Measurements from ENCODE around the gene SLIT1. TPM values are rescaled to one million over a fixed set of nuclear protein-coding genes. Genes with fewer than 3 reads are reported as not detected.

Gene SLIT1
- total RNA-seq, 1 donor from 2014 or later: 0.23 TPM

DNA sequence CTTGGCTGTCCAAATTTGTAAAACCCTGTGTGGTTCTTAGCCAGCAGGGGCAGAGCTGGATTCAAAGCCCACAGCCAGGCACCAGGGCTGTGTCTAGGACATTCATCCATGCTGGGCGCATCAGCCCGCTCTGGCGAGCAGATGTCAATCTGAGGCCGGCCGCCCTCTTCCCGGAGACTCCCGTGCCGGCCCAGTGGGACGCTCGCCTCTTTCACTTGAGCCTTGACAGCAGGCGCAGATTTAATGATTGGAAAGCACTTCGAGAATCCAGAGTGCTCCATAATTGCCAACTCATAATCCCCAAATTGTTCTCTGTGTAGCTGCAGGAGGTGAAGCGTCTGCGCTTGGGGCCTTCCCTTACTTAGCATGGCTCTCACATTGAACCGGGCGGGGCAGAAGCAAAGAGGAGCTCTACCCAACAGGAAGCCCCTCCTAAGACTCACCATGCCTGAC, 36.7 kb downstream of the SLIT1 start:
- Mint-ChIP-seq H3K4me3 (ENCODE audit: unreplicated experiment) (no peak overlapping the region), H3K9me3 (ENCODE audit: unreplicated experiment) (peaks cover 2% of the 10 kb centered on the region), H3K4me1 (ENCODE audit: low read depth, unreplicated experiment) (no peaks in the 10 kb centered on the region), H3K27ac (ENCODE audit: unreplicated experiment) (no peak overlapping the region), H3K27me3 (ENCODE audit: low read depth, unreplicated experiment) (peaks cover 43% of the 10 kb centered on the region), H3K36me3 (ENCODE audit: low read depth, unreplicated experiment) (no peaks in the 10 kb centered on the region)
- Histone ChIP-seq H3K36me3 (ENCODE audit: insufficient read depth, low read length) (no peaks in the 10 kb centered on the region), H3K27me3 (ENCODE audit: insufficient read depth, low read length) (peaks cover 15% of the 10 kb centered on the region), H3K9ac (ENCODE audit: low read length) (no peak overlapping the region), H3K4me1 (ENCODE audit: insufficient read depth, low read length) (no peaks in the 10 kb centered on the region), H2AFZ (ENCODE audit: low read depth, low read length) (no peak overlapping the region), H3K9me3 (ENCODE audit: insufficient read depth, low read depth, low read length) (no peaks in the 10 kb centered on the region), H4K20me1 (ENCODE audit: insufficient read depth, low read length) (no peaks in the 10 kb centered on the region), H3K4me2 (ENCODE audit: low read length) (no peak overlapping the region), H3K4me3 (ENCODE audit: insufficient read depth, low read depth, low read length) (no peak overlapping the region), H3K27ac (ENCODE audit: low read depth, low read length) (no peak overlapping the region), H3K79me2 (ENCODE audit: insufficient read depth, low read length) (no peaks in the 10 kb centered on the region)
- DNase-seq (ENCODE audit: low read depth) (no peak), FAIRE-seq (no peak)
- TF ChIP-seq, protein P1, sequence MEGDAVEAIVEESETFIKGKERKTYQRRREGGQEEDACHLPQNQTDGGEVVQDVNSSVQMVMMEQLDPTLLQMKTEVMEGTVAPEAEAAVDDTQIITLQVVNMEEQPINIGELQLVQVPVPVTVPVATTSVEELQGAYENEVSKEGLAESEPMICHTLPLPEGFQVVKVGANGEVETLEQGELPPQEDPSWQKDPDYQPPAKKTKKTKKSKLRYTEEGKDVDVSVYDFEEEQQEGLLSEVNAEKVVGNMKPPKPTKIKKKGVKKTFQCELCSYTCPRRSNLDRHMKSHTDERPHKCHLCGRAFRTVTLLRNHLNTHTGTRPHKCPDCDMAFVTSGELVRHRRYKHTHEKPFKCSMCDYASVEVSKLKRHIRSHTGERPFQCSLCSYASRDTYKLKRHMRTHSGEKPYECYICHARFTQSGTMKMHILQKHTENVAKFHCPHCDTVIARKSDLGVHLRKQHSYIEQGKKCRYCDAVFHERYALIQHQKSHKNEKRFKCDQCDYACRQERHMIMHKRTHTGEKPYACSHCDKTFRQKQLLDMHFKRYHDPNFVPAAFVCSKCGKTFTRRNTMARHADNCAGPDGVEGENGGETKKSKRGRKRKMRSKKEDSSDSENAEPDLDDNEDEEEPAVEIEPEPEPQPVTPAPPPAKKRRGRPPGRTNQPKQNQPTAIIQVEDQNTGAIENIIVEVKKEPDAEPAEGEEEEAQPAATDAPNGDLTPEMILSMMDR (IDR thresholded peaks at IDR 0.05; ENCODE audit: insufficient read depth, low read depth, low read length): no peak
- TF ChIP-seq EZH2 (IDR thresholded peaks at IDR 0.05; ENCODE audit: insufficient read depth, low read length): no peak

DNA sequence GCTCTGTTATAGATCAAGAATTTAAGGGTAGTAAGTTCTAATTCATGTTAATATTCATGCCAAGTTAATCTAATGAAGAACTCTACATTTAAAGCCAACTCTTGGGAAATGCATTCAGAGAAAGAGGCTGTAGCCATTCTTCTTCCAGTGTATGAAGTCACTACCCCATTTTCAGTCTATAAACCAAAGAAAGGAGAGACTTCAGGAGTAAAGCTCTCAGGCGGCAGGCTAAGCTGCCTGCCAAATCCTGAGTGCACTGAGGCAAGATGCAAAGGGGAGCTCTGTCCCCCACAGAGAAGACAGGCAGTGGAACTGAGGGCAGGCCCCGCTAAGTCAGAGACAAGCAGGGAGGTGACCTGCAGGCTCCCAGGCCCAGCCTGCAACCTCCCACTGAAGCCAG, 41.5 kb downstream of the SLIT1 start:
- TF ChIP-seq, protein P1 (IDR thresholded peaks at IDR 0.05; ENCODE audit: insufficient read depth, low read depth, low read length): no peak
- no peak for TF ChIP-seq EZH2 (IDR thresholded peaks at IDR 0.05; ENCODE audit: insufficient read depth, low read length)
- H3K27ac ChIP-seq (ENCODE audit: low read depth, low read length): no peak overlapping the region
- H3K4me2 ChIP-seq (ENCODE audit: low read length): no peak overlapping the region
- no peaks in the 10 kb centered on the region for H3K36me3 ChIP-seq (ENCODE audit: insufficient read depth, low read length)
- no peak overlapping the region for H3K4me3 Mint-ChIP-seq (ENCODE audit: unreplicated experiment)
- H3K27ac Mint-ChIP-seq (ENCODE audit: unreplicated experiment): no peak overlapping the region
- peaks cover 46% of the 10 kb centered on the region for H3K27me3 ChIP-seq (ENCODE audit: insufficient read depth, low read length)
- H3K4me1 ChIP-seq (ENCODE audit: insufficient read depth, low read length): no peaks in the 10 kb centered on the region
- H3K79me2 ChIP-seq (ENCODE audit: insufficient read depth, low read length): no peaks in the 10 kb centered on the region
- FAIRE-seq (no peak), DNase-seq (ENCODE audit: low read depth) (no peak)
- no peak overlapping the region for H2AFZ ChIP-seq (ENCODE audit: low read depth, low read length)
- peaks cover 5% of the 10 kb centered on the region for H3K9me3 Mint-ChIP-seq (ENCODE audit: unreplicated experiment)
- no peaks in the 10 kb centered on the region for H4K20me1 ChIP-seq (ENCODE audit: insufficient read depth, low read length)
- H3K9me3 ChIP-seq (ENCODE audit: insufficient read depth, low read depth, low read length): no peaks in the 10 kb centered on the region
- H3K4me1 Mint-ChIP-seq (ENCODE audit: low read depth, unreplicated experiment): peaks cover 6% of the 10 kb centered on the region
- H3K4me3 ChIP-seq (ENCODE audit: insufficient read depth, low read depth, low read length): no peak overlapping the region
- H3K27me3 Mint-ChIP-seq (ENCODE audit: low read depth, unreplicated experiment): peaks cover 55% of the 10 kb centered on the region
- no peaks in the 10 kb centered on the region for H3K36me3 Mint-ChIP-seq (ENCODE audit: low read depth, unreplicated experiment)
- H3K9ac ChIP-seq (ENCODE audit: low read length): no peak overlapping the region

- Mint-ChIP-seq H3K4me3 (ENCODE audit: unreplicated experiment) (no peak overlapping the region), H3K27me3 (ENCODE audit: low read depth, unreplicated experiment) (peaks cover 62% of the 10 kb centered on the region), H3K27ac (ENCODE audit: unreplicated experiment) (no peak overlapping the region), H3K4me1 (ENCODE audit: low read depth, unreplicated experiment) (peaks cover 6% of the 10 kb centered on the region), H3K36me3 (ENCODE audit: low read depth, unreplicated experiment) (no peaks in the 10 kb centered on the region), H3K9me3 (ENCODE audit: unreplicated experiment) (peaks cover 5% of the 10 kb centered on the region)
- Histone ChIP-seq H3K9me3 (ENCODE audit: insufficient read depth, low read depth, low read length) (no peaks in the 10 kb centered on the region), H3K79me2 (ENCODE audit: insufficient read depth, low read length) (no peaks in the 10 kb centered on the region), H3K4me3 (ENCODE audit: insufficient read depth, low read depth, low read length) (no peak overlapping the region), H3K4me2 (ENCODE audit: low read length) (no peak overlapping the region), H3K9ac (ENCODE audit: low read length) (no peak overlapping the region), H3K27me3 (ENCODE audit: insufficient read depth, low read length) (peaks cover 54% of the 10 kb centered on the region), H3K4me1 (ENCODE audit: insufficient read depth, low read length) (no peaks in the 10 kb centered on the region), H3K36me3 (ENCODE audit: insufficient read depth, low read length) (no peaks in the 10 kb centered on the region), H2AFZ (ENCODE audit: low read depth, low read length) (no peak overlapping the region), H4K20me1 (ENCODE audit: insufficient read depth, low read length) (no peaks in the 10 kb centered on the region), H3K27ac (ENCODE audit: low read depth, low read length) (no peak overlapping the region)
- no peak for TF ChIP-seq EZH2 (IDR thresholded peaks at IDR 0.05; ENCODE audit: insufficient read depth, low read length)
- TF ChIP-seq, protein P1 (IDR thresholded peaks at IDR 0.05; ENCODE audit: insufficient read depth, low read depth, low read length): no peak
- DNase-seq (ENCODE audit: low read depth) (no peak), FAIRE-seq (no peak)
These were observed 42.9 kb downstream of the SLIT1 start for GRCh38 chr10:97142834-97143233.
